Neural cell (in vitro differentiated cells): Measurements from ENCODE around the gene CNTNAP2. TPM values are rescaled to one million over a fixed set of nuclear protein-coding genes. Genes with fewer than 3 reads are reported as not detected.

Source experiments
- H2AFZ ChIP-seq: fragments of 200-600, 300-800 bp; sonication (generic), shearing (Covaris generic); 2 replicates; pipeline ENCODE4 v1.6.0; 2014; ENCODE audit warnings: low read depth, mild to moderate bottlenecking, antibody characterized with exemption, low read length, moderate library complexity
- H3F3A ChIP-seq: fragments of 200-600 bp; shearing (Covaris generic); 2 replicates; pipeline ENCODE4 v1.6.1; 2016; ENCODE audit warnings: mild to moderate bottlenecking, moderate library complexity, mixed read lengths, antibody characterized with exemption, low read length; ENCODE audit not compliant: insufficient read depth, poor library complexity, severe bottlenecking
- H3K27ac ChIP-seq: fragments of 200-600, 300-800 bp; sonication (generic), shearing (Covaris generic); 2 replicates; pipeline ENCODE4 v1.5.1; 2014; ENCODE audit warnings: mild to moderate bottlenecking, low read length, moderate library complexity
- H3K27me3 ChIP-seq: fragments of 300-800, 200-600 bp; sonication (generic), shearing (Covaris generic); 2 replicates; pipeline ENCODE4 v1.6.0; 2014; ENCODE audit warnings: mild to moderate bottlenecking, low read depth, low read length, moderate library complexity; ENCODE audit not compliant: insufficient read depth
- H3K36me3 ChIP-seq: fragments of 300-800, 200-600 bp; sonication (generic), shearing (Covaris generic); 2 replicates; pipeline ENCODE4 v1.5.1; 2014; ENCODE audit warnings: mild to moderate bottlenecking, antibody characterized with exemption, low read length, moderate library complexity; ENCODE audit not compliant: insufficient read depth
- H3K4me2 ChIP-seq: fragments of 300-800, 200-600 bp; sonication (generic), shearing (Covaris generic); 2 replicates; pipeline ENCODE4 v1.6.0; 2014; ENCODE audit warnings: mild to moderate bottlenecking, low read length
- H3K4me3 ChIP-seq: fragments of 300-800, 200-600 bp; sonication (generic), shearing (Covaris generic); 2 replicates; pipeline ENCODE4 v1.5.1; 2014; ENCODE audit warnings: mild to moderate bottlenecking, low read length, moderate library complexity
- H3K79me2 ChIP-seq: fragments of 200-600 bp; shearing (Covaris generic); replicated peaks from 2 replicates; pipeline ENCODE4 v1.6.0; 2014; ENCODE audit warnings: mild to moderate bottlenecking, low read length, moderate library complexity; ENCODE audit not compliant: insufficient read depth
- H3K9ac ChIP-seq: fragments of 300-800, 200-600 bp; sonication (generic), shearing (Covaris generic); 2 replicates; pipeline ENCODE4 v1.6.1; 2016; ENCODE audit warnings: mild to moderate bottlenecking, low read length, mixed read lengths
- H3K9me2 ChIP-seq: fragments of 200-600 bp; shearing (Covaris generic); 2 replicates; pipeline ENCODE4 v1.6.1; 2016; ENCODE audit warnings: mild to moderate bottlenecking, low read length, mixed read lengths; ENCODE audit not compliant: insufficient read depth
- H3K9me3 ChIP-seq: fragments of 200-600, 300-800 bp; sonication (generic), shearing (Covaris generic); 2 replicates; pipeline ENCODE4 v1.6.1; 2016; ENCODE audit warnings: mild to moderate bottlenecking, mixed run types, low read length, moderate library complexity, mixed read lengths
- H4K20me1 ChIP-seq: fragments of 200-600 bp; shearing (Covaris generic); 2 replicates; pipeline ENCODE4 v1.6.1; 2016; ENCODE audit warnings: mild to moderate bottlenecking, mixed run types; ENCODE audit not compliant: insufficient read depth
- EP300 ChIP-seq: fragments of 450-650 bp; conservative IDR thresholded peaks from 2 replicates; pipeline ENCODE4 v1.6.1; 2014; ENCODE audit warnings: antibody characterized with exemption, mild to moderate bottlenecking, moderate library complexity; ENCODE audit not compliant: poor library complexity, severe bottlenecking
- EZH2 ChIP-seq: fragments of 200-600, 300-800 bp; shearing (Covaris generic), sonication (generic); IDR thresholded peaks from 2 replicates; pipeline ENCODE4 v1.6.1; 2014; ENCODE audit warnings: antibody characterized with exemption, low read length, borderline replicate concordance, mild to moderate bottlenecking; ENCODE audit not compliant: insufficient read depth, poor library complexity, severe bottlenecking
- MXI1 ChIP-seq: fragments of 450-650 bp; conservative IDR thresholded peaks from 2 replicates; pipeline ENCODE4 v1.6.1; 2014; ENCODE audit warnings: antibody characterized with exemption, mild to moderate bottlenecking; ENCODE audit not compliant: poor library complexity, severe bottlenecking
- POLR2AphosphoS5 ChIP-seq: IDR thresholded peaks from 2 replicates; pipeline ENCODE4 v1.6.1; 2012
- RAD21 ChIP-seq: fragments of 450-650 bp; conservative IDR thresholded peaks from 2 replicates; pipeline ENCODE4 v1.6.1; 2014; ENCODE audit warnings: antibody characterized with exemption, mild to moderate bottlenecking, moderate library complexity
- SMC3 ChIP-seq: fragments of 450-650 bp; conservative IDR thresholded peaks from 2 replicates; pipeline ENCODE4 v1.6.1; 2014; ENCODE audit warnings: antibody characterized with exemption, mild to moderate bottlenecking, moderate library complexity; ENCODE audit not compliant: poor library complexity
- TAF1 ChIP-seq: IDR thresholded peaks from 2 replicates; pipeline ENCODE4 v1.6.1; 2012; ENCODE audit warnings: low read depth
- polyA plus RNA-seq: library from polyadenylated mRNA; depleted of rRNA; stranded (reverse); fragments of >200 nt; gene quantifications from 2 replicates; pipeline ENCODE4 v1.2.3, GENCODE V29; 2014
- TF ChIP-seq, protein P1 (sequence below): fragments of 450-650 bp; IDR thresholded peaks from 2 replicates; pipeline ENCODE4 v1.5.1; 2014; ENCODE audit warnings: antibody characterized with exemption, mild to moderate bottlenecking, moderate library complexity; ENCODE audit not compliant: poor library complexity, severe bottlenecking
- TF ChIP-seq, protein P2 (sequence below): IDR thresholded peaks from 2 replicates; pipeline ENCODE4 v1.6.1; 2012; ENCODE audit warnings: borderline replicate concordance

The CNTNAP2 gene
- polyA plus RNA-seq, 1 donor from 2014 or later: 276 TPM

DNA sequence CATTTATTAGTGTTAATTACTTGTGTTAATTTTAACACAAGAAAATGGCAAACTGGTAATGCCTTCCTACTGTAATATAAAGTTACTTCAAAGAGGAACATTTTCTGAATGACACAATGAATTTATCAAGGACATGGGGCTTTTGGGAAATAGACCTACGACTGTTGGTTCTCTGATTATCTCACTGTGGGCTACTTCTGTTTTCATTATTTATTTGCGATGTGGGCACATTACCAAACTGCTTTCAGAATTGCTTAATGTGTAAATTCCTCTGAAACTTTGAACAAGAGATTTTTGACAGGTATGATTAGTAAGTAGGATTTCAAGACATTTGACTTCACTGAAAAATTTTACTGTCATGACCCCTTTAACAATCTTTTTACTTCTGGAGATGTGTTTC, 535.6 kb downstream of the CNTNAP2 start:
- H3K9me3 ChIP-seq: no peaks in the 10 kb centered on the region
- no peaks in the 10 kb centered on the region for H3K79me2 ChIP-seq
- no peak overlapping the region for H3K4me2 ChIP-seq
- TF ChIP-seq, protein P1, sequence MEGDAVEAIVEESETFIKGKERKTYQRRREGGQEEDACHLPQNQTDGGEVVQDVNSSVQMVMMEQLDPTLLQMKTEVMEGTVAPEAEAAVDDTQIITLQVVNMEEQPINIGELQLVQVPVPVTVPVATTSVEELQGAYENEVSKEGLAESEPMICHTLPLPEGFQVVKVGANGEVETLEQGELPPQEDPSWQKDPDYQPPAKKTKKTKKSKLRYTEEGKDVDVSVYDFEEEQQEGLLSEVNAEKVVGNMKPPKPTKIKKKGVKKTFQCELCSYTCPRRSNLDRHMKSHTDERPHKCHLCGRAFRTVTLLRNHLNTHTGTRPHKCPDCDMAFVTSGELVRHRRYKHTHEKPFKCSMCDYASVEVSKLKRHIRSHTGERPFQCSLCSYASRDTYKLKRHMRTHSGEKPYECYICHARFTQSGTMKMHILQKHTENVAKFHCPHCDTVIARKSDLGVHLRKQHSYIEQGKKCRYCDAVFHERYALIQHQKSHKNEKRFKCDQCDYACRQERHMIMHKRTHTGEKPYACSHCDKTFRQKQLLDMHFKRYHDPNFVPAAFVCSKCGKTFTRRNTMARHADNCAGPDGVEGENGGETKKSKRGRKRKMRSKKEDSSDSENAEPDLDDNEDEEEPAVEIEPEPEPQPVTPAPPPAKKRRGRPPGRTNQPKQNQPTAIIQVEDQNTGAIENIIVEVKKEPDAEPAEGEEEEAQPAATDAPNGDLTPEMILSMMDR: no peak
- TF ChIP-seq POLR2AphosphoS5: no peak
- no peak overlapping the region for H2AFZ ChIP-seq
- no peaks in the 10 kb centered on the region for H3K9me2 ChIP-seq
- no peaks in the 10 kb centered on the region for H4K20me1 ChIP-seq
- no peaks in the 10 kb centered on the region for H3K36me3 ChIP-seq
- no peak overlapping the region for H3K9ac ChIP-seq
- no peak overlapping the region for H3K4me3 ChIP-seq
- H3K27ac ChIP-seq: no peak overlapping the region
- no peaks in the 10 kb centered on the region for H3F3A ChIP-seq
- no peaks in the 10 kb centered on the region for H3K27me3 ChIP-seq

DNA sequence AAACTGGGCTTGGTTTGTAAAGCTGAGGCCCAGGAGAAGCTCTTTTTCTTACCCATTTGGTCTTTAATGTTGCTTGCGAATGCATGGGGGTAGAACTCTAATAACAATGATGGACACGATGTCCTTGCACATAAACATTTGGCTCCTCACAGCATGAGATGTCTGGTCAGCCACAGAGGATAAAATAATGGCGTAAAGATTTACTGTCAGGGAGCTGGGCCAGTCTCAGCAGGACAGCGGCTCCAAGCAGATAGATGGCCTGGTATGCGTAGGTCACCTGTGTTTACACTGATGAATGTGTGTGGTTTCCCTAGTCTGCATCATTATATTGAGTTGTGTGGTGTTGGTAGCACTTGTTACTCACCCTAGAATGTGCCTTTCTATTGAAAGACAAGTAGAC, 537.4 kb downstream of the CNTNAP2 start:
- Histone ChIP-seq H2AFZ (no peak overlapping the region), H3K9me3 (no peaks in the 10 kb centered on the region), H4K20me1 (no peaks in the 10 kb centered on the region), H3K27ac (no peak overlapping the region), H3F3A (no peaks in the 10 kb centered on the region), H3K9me2 (no peaks in the 10 kb centered on the region), H3K36me3 (no peaks in the 10 kb centered on the region), H3K4me3 (no peak overlapping the region), H3K79me2 (no peaks in the 10 kb centered on the region), H3K27me3 (no peaks in the 10 kb centered on the region), H3K9ac (no peak overlapping the region), H3K4me2 (no peak overlapping the region)
- TF ChIP-seq, protein P2, sequence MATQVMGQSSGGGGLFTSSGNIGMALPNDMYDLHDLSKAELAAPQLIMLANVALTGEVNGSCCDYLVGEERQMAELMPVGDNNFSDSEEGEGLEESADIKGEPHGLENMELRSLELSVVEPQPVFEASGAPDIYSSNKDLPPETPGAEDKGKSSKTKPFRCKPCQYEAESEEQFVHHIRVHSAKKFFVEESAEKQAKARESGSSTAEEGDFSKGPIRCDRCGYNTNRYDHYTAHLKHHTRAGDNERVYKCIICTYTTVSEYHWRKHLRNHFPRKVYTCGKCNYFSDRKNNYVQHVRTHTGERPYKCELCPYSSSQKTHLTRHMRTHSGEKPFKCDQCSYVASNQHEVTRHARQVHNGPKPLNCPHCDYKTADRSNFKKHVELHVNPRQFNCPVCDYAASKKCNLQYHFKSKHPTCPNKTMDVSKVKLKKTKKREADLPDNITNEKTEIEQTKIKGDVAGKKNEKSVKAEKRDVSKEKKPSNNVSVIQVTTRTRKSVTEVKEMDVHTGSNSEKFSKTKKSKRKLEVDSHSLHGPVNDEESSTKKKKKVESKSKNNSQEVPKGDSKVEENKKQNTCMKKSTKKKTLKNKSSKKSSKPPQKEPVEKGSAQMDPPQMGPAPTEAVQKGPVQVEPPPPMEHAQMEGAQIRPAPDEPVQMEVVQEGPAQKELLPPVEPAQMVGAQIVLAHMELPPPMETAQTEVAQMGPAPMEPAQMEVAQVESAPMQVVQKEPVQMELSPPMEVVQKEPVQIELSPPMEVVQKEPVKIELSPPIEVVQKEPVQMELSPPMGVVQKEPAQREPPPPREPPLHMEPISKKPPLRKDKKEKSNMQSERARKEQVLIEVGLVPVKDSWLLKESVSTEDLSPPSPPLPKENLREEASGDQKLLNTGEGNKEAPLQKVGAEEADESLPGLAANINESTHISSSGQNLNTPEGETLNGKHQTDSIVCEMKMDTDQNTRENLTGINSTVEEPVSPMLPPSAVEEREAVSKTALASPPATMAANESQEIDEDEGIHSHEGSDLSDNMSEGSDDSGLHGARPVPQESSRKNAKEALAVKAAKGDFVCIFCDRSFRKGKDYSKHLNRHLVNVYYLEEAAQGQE: no peak
- no peak for TF ChIP-seq TAF1
- TF ChIP-seq EP300: peak; percentile 15
- TF ChIP-seq, protein P1: no peak
- TF ChIP-seq MXI1: no peak
- TF ChIP-seq EZH2: no peak
- peak; percentile 22 for TF ChIP-seq POLR2AphosphoS5
- TF ChIP-seq SMC3: no peak
- TF ChIP-seq RAD21: no peak
